ENCODE data around the gene DYSF.

DNA sequence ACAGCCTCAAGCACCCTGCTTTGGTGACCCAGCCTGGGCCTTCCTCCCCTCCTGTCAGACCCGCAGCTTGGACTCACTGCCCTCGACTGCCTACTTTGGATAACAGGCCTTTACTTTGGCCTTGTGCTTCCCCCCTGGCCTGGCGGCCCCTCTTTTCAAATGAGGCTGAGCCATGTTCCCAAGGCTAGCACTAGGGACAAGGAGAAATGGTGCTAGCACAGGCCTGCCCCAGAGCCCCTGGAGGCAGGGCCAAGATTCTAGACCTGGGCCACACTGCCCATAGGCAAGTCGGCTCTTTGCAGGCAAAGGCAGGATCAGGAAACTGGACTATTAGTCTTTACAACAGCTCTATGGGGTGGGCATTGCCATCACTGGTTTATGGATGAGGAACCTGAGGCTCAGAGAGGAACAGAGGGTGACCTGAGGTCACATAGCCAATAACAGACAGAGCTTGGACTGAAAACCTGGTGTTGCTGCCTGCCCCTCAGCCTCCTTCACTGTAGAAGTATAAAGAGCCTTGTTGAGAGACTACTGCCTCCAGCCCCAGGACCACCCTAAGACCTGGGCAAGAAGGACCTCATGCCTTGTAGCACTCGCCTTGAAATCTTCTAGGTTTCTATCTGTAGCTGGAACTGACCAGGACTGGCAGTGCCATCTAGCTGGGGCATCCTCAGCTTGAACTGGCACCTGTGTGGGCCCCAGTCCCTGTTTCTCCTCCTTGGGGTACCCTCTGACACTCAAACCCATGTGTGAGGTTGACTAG is 266.3 kb downstream of the DYSF start:
- TF ChIP-seq POLR2A (IDR thresholded peaks at IDR 0.05; ENCODE audit: low read depth, low read length) (no peak), POLR2AphosphoS5 (IDR thresholded peaks at IDR 0.05; ENCODE audit: low read depth, low read length) (no peak), TAF1 (IDR thresholded peaks at IDR 0.05; ENCODE audit: borderline replicate concordance, low read depth, low read length) (no peak)
